SK-N-SH treated with all-trans-retinoic acid at 6 μM for 48 hours (cell line): ENCODE results near the gene CXCL13.
"Not testable (repeated sequence)": the region's sequence is repeated elsewhere in the genome, so short reads cannot be mapped to it uniquely, and the experiment has no call there.

ENCODE experiments used
- ATAC-seq: fragments of 200-7000 bp; cut with Tn5 transposase; 3 replicates; pipeline ENCODE4 v1.9.1; 2020; ENCODE audit warnings: mild to moderate bottlenecking, moderate library complexity
- ARNTL ChIP-seq: fragments of 450-650 bp; formaldehyde crosslinking; IDR thresholded peaks from 2 replicates; pipeline ENCODE4 v1.5.0; 2020; ENCODE audit warnings: low read depth, mild to moderate bottlenecking, moderate library complexity, borderline replicate concordance
- BACH2 ChIP-seq: fragments of 250-450 bp; sonication (Bioruptor Pico); IDR thresholded peaks from 2 replicates; pipeline ENCODE4 v1.9.0; 2021; ENCODE audit warnings: mild to moderate bottlenecking, borderline replicate concordance
- CSDC2 ChIP-seq: fragments of 250-450 bp; sonication (Bioruptor Pico); IDR thresholded peaks from 2 replicates; pipeline ENCODE4 v1.5.0; 2020; ENCODE audit warnings: mild to moderate bottlenecking, moderate library complexity
- CSRNP3 ChIP-seq: fragments of 250-450 bp; sonication (Bioruptor Pico); IDR thresholded peaks from 2 replicates; pipeline ENCODE4 v1.5.1; 2021; ENCODE audit warnings: mild to moderate bottlenecking, moderate library complexity
- ESRRG ChIP-seq: fragments of 250-450 bp; sonication (Bioruptor Pico); IDR thresholded peaks from 2 replicates; pipeline ENCODE4 v1.6.1; 2021; ENCODE audit warnings: mild to moderate bottlenecking
- GLIS3 ChIP-seq: fragments of 250-450 bp; sonication (Bioruptor Pico); IDR thresholded peaks from 2 replicates; pipeline ENCODE4 v1.5.0; 2020; ENCODE audit warnings: mild to moderate bottlenecking, moderate library complexity
- ISL1 ChIP-seq: fragments of 250-450 bp; sonication (Bioruptor Pico); IDR thresholded peaks from 2 replicates; pipeline ENCODE4 v2.1.2; 2022; ENCODE audit warnings: mild to moderate bottlenecking, moderate library complexity
- OSR1 ChIP-seq: fragments of 250-450 bp; sonication (Bioruptor Pico); IDR thresholded peaks from 2 replicates; pipeline ENCODE4 v1.8.0; 2022; ENCODE audit warnings: moderate library complexity, mild to moderate bottlenecking, inconsistent platforms
- PATZ1 ChIP-seq: fragments of 250-450 bp; sonication (Bioruptor Pico); IDR thresholded peaks from 2 replicates; pipeline ENCODE4 v1.8.0; 2020; ENCODE audit warnings: mild to moderate bottlenecking, moderate library complexity, borderline replicate concordance
- POU6F1 ChIP-seq: fragments of 250-450 bp; sonication (Bioruptor Pico); IDR thresholded peaks from 2 replicates; pipeline ENCODE4 v1.8.0; 2021; ENCODE audit warnings: low read depth, mild to moderate bottlenecking, moderate library complexity, borderline replicate concordance
- PPARA ChIP-seq: fragments of 250-450 bp; sonication (Bioruptor Pico); IDR thresholded peaks from 2 replicates; pipeline ENCODE4 v1.5.0; 2020; ENCODE audit warnings: mild to moderate bottlenecking, borderline replicate concordance
- RARB ChIP-seq: fragments of 250-450 bp; sonication (Bioruptor Pico); IDR thresholded peaks from 2 replicates; pipeline ENCODE4 v1.8.0; 2021; ENCODE audit warnings: mild to moderate bottlenecking, moderate library complexity
- SNAI2 ChIP-seq: fragments of 250-450 bp; sonication (Bioruptor Pico); IDR thresholded peaks from 2 replicates; pipeline ENCODE4 v1.5.0; 2020; ENCODE audit warnings: mild to moderate bottlenecking, moderate library complexity
- TCF4 ChIP-seq: fragments of 250-450 bp; sonication (Bioruptor Pico); IDR thresholded peaks from 2 replicates; pipeline ENCODE4 v1.8.0; 2021; ENCODE audit warnings: mild to moderate bottlenecking, moderate library complexity, borderline replicate concordance
- TOX ChIP-seq: fragments of 250-450 bp; sonication (Bioruptor Pico); IDR thresholded peaks from 2 replicates; pipeline ENCODE4 v1.8.0; 2021; ENCODE audit warnings: mild to moderate bottlenecking, moderate library complexity, borderline replicate concordance
- TSHZ2 ChIP-seq: fragments of 250-450 bp; sonication (Bioruptor Pico); IDR thresholded peaks from 2 replicates; pipeline ENCODE4 v1.5.0; 2020; ENCODE audit warnings: mild to moderate bottlenecking, moderate library complexity
- ZC3H10 ChIP-seq: fragments of 250-450 bp; sonication (Bioruptor Pico); IDR thresholded peaks from 2 replicates; pipeline ENCODE4 v1.5.1; 2021; ENCODE audit warnings: mild to moderate bottlenecking, moderate library complexity
- ZFP3 ChIP-seq: fragments of 250-450 bp; sonication (Bioruptor Pico); IDR thresholded peaks from 2 replicates; pipeline ENCODE4 v1.5.0; 2020; ENCODE audit warnings: mild to moderate bottlenecking, moderate library complexity
- ZFP30 ChIP-seq: fragments of 450-650 bp; formaldehyde crosslinking; IDR thresholded peaks from 2 replicates; pipeline ENCODE4 v1.5.0; 2022; ENCODE audit warnings: mild to moderate bottlenecking, moderate library complexity
- ZNF565 ChIP-seq: fragments of 450-650 bp; formaldehyde crosslinking; conservative IDR thresholded peaks from 2 replicates; pipeline ENCODE4 v1.5.0; 2020; ENCODE audit warnings: low read depth, mild to moderate bottlenecking, moderate library complexity
- ZNF70 ChIP-seq: fragments of 450-650 bp; formaldehyde crosslinking; IDR thresholded peaks from 2 replicates; pipeline ENCODE4 v1.5.0; 2020; ENCODE audit warnings: mild to moderate bottlenecking, moderate library complexity
- ZNF8 ChIP-seq: fragments of 450-650 bp; formaldehyde crosslinking; IDR thresholded peaks from 2 replicates; pipeline ENCODE4 v1.5.0; 2020; ENCODE audit warnings: mild to moderate bottlenecking, moderate library complexity

CXCL13 gene

GRCh38 chr4:77605210-77605902 lies at the start of gene CXCL13:
Gene CXCL13 (plus strand): TSS chr4:77605820. CDS start chr4:77605866, 46 bp downstream.
- TF ChIP-seq PPARA (CRISPR knock-in tag) (no peak), TSHZ2 (CRISPR knock-in tag) (no peak), ZNF565 (CRISPR knock-in tag) (no peak), CSRNP3 (CRISPR knock-in tag) (no peak), OSR1 (CRISPR knock-in tag) (no peak), RARB (CRISPR knock-in tag) (no peak), TOX (CRISPR knock-in tag) (no peak), TCF4 (CRISPR knock-in tag) (no peak), CSDC2 (no peak), BACH2 (no peak), GLIS3 (CRISPR knock-in tag) (no peak), ISL1 (CRISPR knock-in tag) (no peak), ARNTL (CRISPR knock-in tag) (no peak)
- ATAC-seq, result no peak

GRCh38 chr4:77560170-77560569 lies 45.5 kb upstream of the CXCL13 start:
- TF ChIP-seq ISL1 (CRISPR knock-in tag), result no peak
- TF ChIP-seq ZC3H10, result no peak
- no peak for TF ChIP-seq ZNF565 (CRISPR knock-in tag)
- TF ChIP-seq ESRRG (CRISPR knock-in tag), result no peak
- TF ChIP-seq TOX (CRISPR knock-in tag), result no peak
- no peak for TF ChIP-seq GLIS3 (CRISPR knock-in tag)
- no peak for TF ChIP-seq BACH2
- TF ChIP-seq ZFP3 (CRISPR knock-in tag), result no peak
- TF ChIP-seq TSHZ2 (CRISPR knock-in tag), result no peak
- TF ChIP-seq ZFP30 (CRISPR knock-in tag), result no peak
- TF ChIP-seq POU6F1, result no peak
- no peak for TF ChIP-seq ZNF70 (CRISPR knock-in tag)
- no peak for TF ChIP-seq PATZ1 (CRISPR knock-in tag)
- TF ChIP-seq SNAI2 (CRISPR knock-in tag), result no peak
- no peak for TF ChIP-seq TCF4 (CRISPR knock-in tag)
- no peak for TF ChIP-seq ZNF8 (CRISPR knock-in tag)
- ATAC-seq, result no peak

- not testable (repeated sequence) for ATAC-seq
Observed at GRCh38 chr4:77561720-77562119, 43.9 kb upstream of the CXCL13 start.
